CD4-positive, alpha-beta T cell (primary cell): ENCODE data around the gene GPRC5C. TPM values are rescaled to one million over a fixed set of nuclear protein-coding genes. Genes with fewer than 3 reads are reported as not detected.

Experiments
- ATAC-seq: fragments of 200-7000 bp; cut with Tn5 transposase; one replicate; pipeline ENCODE4 v1.10.0; 2022; ENCODE audit warnings: mild to moderate bottlenecking; ENCODE audit not compliant: poor library complexity
- CTCF ChIA-PET: fragments of 350-600 bp; sonication (Branson Sonifier 250); formaldehyde crosslinking; loops from one replicate; lab custom pipeline; 2021; ENCODE audit warnings: antibody characterized with exemption, inconsistent platforms; lab: Charles Lee
- POLR2A ChIA-PET: fragments of 350-600 bp; sonication (Branson Sonifier 250); formaldehyde crosslinking; loops from one replicate; lab custom pipeline; 2021; ENCODE audit warnings: antibody characterized with exemption, inconsistent platforms; lab: Charles Lee
- DNase-seq, 14 experiments: peaks; one replicate each; pipeline ENCODE4 v3.0.0-alpha.2; 2013 to 2020; ENCODE audit warnings: mixed read lengths in 2 of 14
- H3K27ac ChIP-seq, 2 donors: one replicate each; pipeline versions ENCODE4 v1.5.1 to v1.7.0; 2013; ENCODE audit warnings: low read length in 2 of 2, low read depth in 1 of 2, mild to moderate bottlenecking in 1 of 2
- H3K27me3 ChIP-seq, 2 experiments: 1 replicate in 1 of 2; 2 replicates in 1 of 2; pipeline versions ENCODE4 v1.6.1 to v1.7.0; 2013; ENCODE audit warnings: low read length in 2 of 2, control low read depth in 1 of 2, mild to moderate bottlenecking in 1 of 2, moderate library complexity in 1 of 2; ENCODE audit not compliant: insufficient read depth in 2 of 2, control insufficient read depth in 1 of 2
- H3K36me3 ChIP-seq: one replicate; pipeline ENCODE4 v1.6.1; 2013; ENCODE audit warnings: low read length, control low read depth; ENCODE audit not compliant: insufficient read depth
- H3K4me1 ChIP-seq: one replicate; pipeline ENCODE4 v1.6.1; 2013; ENCODE audit warnings: low read length, control low read depth; ENCODE audit not compliant: insufficient read depth
- H3K4me3 ChIP-seq: one replicate; pipeline ENCODE4 v1.5.1; 2013; ENCODE audit warnings: mild to moderate bottlenecking, low read length, moderate library complexity
- H3K9me3 ChIP-seq, 2 experiments: 1 replicate in 1 of 2; 2 replicates in 1 of 2; pipeline versions ENCODE4 v1.6.1 to v1.7.0; 2013; ENCODE audit warnings: low read length in 2 of 2, mild to moderate bottlenecking in 2 of 2, control low read depth in 1 of 2, moderate library complexity in 1 of 2; ENCODE audit not compliant: control insufficient read depth in 1 of 2, insufficient read depth in 1 of 2
- H3K27ac Mint-ChIP-seq: one replicate; pipeline ENCODE4 v1.8.0; 2020; ENCODE audit warnings: mixed read lengths
- H3K27me3 Mint-ChIP-seq: one replicate; pipeline ENCODE4 v1.8.0; 2021; ENCODE audit warnings: mixed read lengths
- H3K36me3 Mint-ChIP-seq: one replicate; pipeline ENCODE4 v1.8.0; 2021; ENCODE audit warnings: low read depth, mixed read lengths
- H3K4me1 Mint-ChIP-seq: one replicate; pipeline ENCODE4 v1.8.0; 2021; ENCODE audit warnings: low read depth, mixed read lengths
- H3K4me3 Mint-ChIP-seq: one replicate; pipeline ENCODE4 v1.8.0; 2020; ENCODE audit warnings: mild to moderate bottlenecking, mixed read lengths
- H3K9me3 Mint-ChIP-seq: one replicate; pipeline ENCODE4 v1.8.0; 2020; ENCODE audit warnings: mixed read lengths
- CTCF ChIP-seq: fragments of 200-600 bp; IDR thresholded peaks from one replicate; pipeline ENCODE4 v1.8.0; 2022; ENCODE audit warnings: antibody characterized with exemption, mild to moderate bottlenecking
- intact Hi-C, 2 experiments: fragments of 100-400 bp; cut with DNase I in 1 of 2; cut with micrococcal nuclease in 1 of 2; formaldehyde crosslinking; loops; one replicate each; pipeline versions ENCODE4 v1.15.1 to v1.9.0; 2023 to 2025; cut with DNase I, micrococcal nuclease
- total RNA-seq, 174 experiments: library from RNA in 2 of 174; stranded (reverse) in 2 of 174; gene quantifications; one replicate each; pipeline ENCODE4 v1.2.3 and lab custom pipeline; 2021 to 2026

Gene GPRC5C
- total RNA-seq, 2 experiments from 2014 or later: not detected

GRCh38 chr17:74458835-74459234 is 26.9 kb downstream of the GPRC5C start:
- intact Hi-C loops: loop anchor here (5.0 kb wide), 1 partner anchor 157 kb away; no protein-coding TSS in a partner anchor
- no peaks in the 10 kb centered on the region for H3K27me3 ChIP-seq
- H3K27ac Mint-ChIP-seq: no peak overlapping the region
- TF ChIP-seq CTCF: no peak
- no peak overlapping the region for H3K4me3 ChIP-seq
- DNase-seq (no peak), ATAC-seq (no peak)
- H3K36me3 ChIP-seq: no peaks in the 10 kb centered on the region
- ChIA-PET CTCF (interaction anchor here (3.8 kb wide), 1 partner anchor 80 kb away, joined by 17 read pairs; no protein-coding TSS in a partner anchor), POLR2A (no interaction called here)
- no peaks in the 10 kb centered on the region for H3K36me3 Mint-ChIP-seq
- H3K27me3 Mint-ChIP-seq: no peaks in the 10 kb centered on the region
- H3K4me1 Mint-ChIP-seq: peaks cover 22% of the 10 kb centered on the region
- peaks cover 68% of the 10 kb centered on the region for H3K4me1 ChIP-seq
- no peak overlapping the region for H3K4me3 Mint-ChIP-seq
- H3K9me3 ChIP-seq: no peaks in the 10 kb centered on the region
- no peaks in the 10 kb centered on the region for H3K9me3 Mint-ChIP-seq
- H3K27ac ChIP-seq: no peak overlapping the region

DNA sequence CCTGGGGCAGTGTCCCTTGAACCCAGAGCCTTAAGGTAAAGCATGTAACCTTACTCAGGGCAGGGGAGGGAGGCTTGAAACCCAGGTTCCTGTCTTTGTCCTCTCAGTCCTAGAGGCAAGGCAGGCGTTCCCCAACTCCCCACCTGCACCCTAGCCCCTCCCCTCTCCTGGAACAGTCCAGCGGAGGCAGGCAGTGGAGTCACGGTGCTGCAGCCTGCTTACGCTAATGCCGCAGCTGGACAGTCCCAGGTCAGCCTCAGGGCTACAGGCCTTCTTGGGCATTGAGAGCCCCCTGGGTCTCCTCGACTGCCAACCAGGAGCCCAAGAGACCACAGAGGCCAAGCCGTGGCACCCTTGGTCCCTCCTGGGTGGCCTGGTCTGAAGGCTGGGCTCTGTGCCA is 27.7 kb downstream of the GPRC5C start:
- POLR2A ChIA-PET: no interaction called here
- H3K27ac Mint-ChIP-seq: no peak overlapping the region
- Histone ChIP-seq H3K27ac (no peak overlapping the region), H3K4me3 (no peak overlapping the region), H3K4me1 (peaks cover 69% of the 10 kb centered on the region), H3K36me3 (no peaks in the 10 kb centered on the region), H3K9me3 (no peaks in the 10 kb centered on the region), H3K27me3 (no peaks in the 10 kb centered on the region)
- H3K27me3 Mint-ChIP-seq: no peaks in the 10 kb centered on the region
- CTCF ChIA-PET: interaction anchor here (3.8 kb wide), 1 partner anchor 81 kb away, joined by 17 read pairs; no protein-coding TSS in a partner anchor
- H3K4me1 Mint-ChIP-seq: peaks cover 22% of the 10 kb centered on the region
- no peak for TF ChIP-seq CTCF
- no peaks in the 10 kb centered on the region for H3K36me3 Mint-ChIP-seq
- no peak for DNase-seq
- intact Hi-C loops: loop anchor here (5.0 kb wide), 1 partner anchor 157 kb away; no protein-coding TSS in a partner anchor
- no peaks in the 10 kb centered on the region for H3K9me3 Mint-ChIP-seq
- no peak for ATAC-seq
- no peak overlapping the region for H3K4me3 Mint-ChIP-seq

GRCh38 chr17:74460241-74460640 is 28.4 kb downstream of the GPRC5C start:
- TF ChIP-seq CTCF: no peak
- Mint-ChIP-seq H3K27ac (no peak overlapping the region), H3K36me3 (no peaks in the 10 kb centered on the region), H3K4me3 (no peak overlapping the region), H3K4me1 (peaks cover 22% of the 10 kb centered on the region), H3K27me3 (no peaks in the 10 kb centered on the region), H3K9me3 (no peaks in the 10 kb centered on the region)
- ATAC-seq (no peak), DNase-seq (no peak)
- no peaks in the 10 kb centered on the region for H3K36me3 ChIP-seq
- no peak overlapping the region for H3K27ac ChIP-seq
- ChIA-PET CTCF (no interaction called here), POLR2A (no interaction called here)
- intact Hi-C loops: no loop called here
- H3K4me1 ChIP-seq: peaks cover 73% of the 10 kb centered on the region
- no peak overlapping the region for H3K4me3 ChIP-seq
- H3K27me3 ChIP-seq: no peaks in the 10 kb centered on the region
- H3K9me3 ChIP-seq: no peaks in the 10 kb centered on the region
